Epithelial cell of prostate (primary cell): ENCODE measurements around the gene GFAP.

Experiments
- DNase-seq: peaks from one replicate; pipeline ENCODE4 v3.0.0-alpha.2; 2011; ENCODE audit warnings: low read depth, low spot score
- H3K27ac ChIP-seq: fragments of 450-650 bp; 2 replicates; pipeline ENCODE4 v1.5.1; 2017; ENCODE audit warnings: mild to moderate bottlenecking

The GFAP gene

GRCh38 chr17:44932096-44932786, 16.9 kb upstream of the GFAP start:
- H3K27ac ChIP-seq: no peak overlapping the region
- no peak for DNase-seq

GRCh38 chr17:44931376-44931775, 16.1 kb upstream of the GFAP start:
- H3K27ac ChIP-seq: no peak overlapping the region
- no peak for DNase-seq

GRCh38 chr17:44930667-44931066, 15.4 kb upstream of the GFAP start:
- DNase-seq: no peak
- H3K27ac ChIP-seq: no peak overlapping the region

GRCh38 chr17:44928950-44929720, 13.8 kb upstream of the GFAP start:
- DNase-seq: no peak
- H3K27ac ChIP-seq: no peak overlapping the region

- no peak for DNase-seq
- no peak overlapping the region for H3K27ac ChIP-seq
These were observed 12.8 kb upstream of the GFAP start for GRCh38 chr17:44928136-44928535.

- no peak overlapping the region for H3K27ac ChIP-seq
- DNase-seq: no peak
These were observed 12.4 kb upstream of the GFAP start for GRCh38 chr17:44927696-44928095.

GRCh38 chr17:44926821-44927525, 11.7 kb upstream of the GFAP start:
- DNase-seq: no peak

GRCh38 chr17:44925731-44926697, 10.7 kb upstream of the GFAP start:
- no peak for DNase-seq
- no peak overlapping the region for H3K27ac ChIP-seq

More at GRCh38 chr17:44926821-44927525, 11.7 kb upstream of the GFAP start:
- no peak overlapping the region for H3K27ac ChIP-seq

- no peak for DNase-seq
- H3K27ac ChIP-seq: no peak overlapping the region
These were observed 8.8 kb upstream of the GFAP start for GRCh38 chr17:44924107-44924544.

GRCh38 chr17:44922746-44923470, 7.6 kb upstream of the GFAP start:
- H3K27ac ChIP-seq: no peak overlapping the region
- no peak for DNase-seq

GRCh38 chr17:44922136-44922535, 6.8 kb upstream of the GFAP start:
- DNase-seq: no peak
- no peak overlapping the region for H3K27ac ChIP-seq

GRCh38 chr17:44921122-44921882, 6.0 kb upstream of the GFAP start:
- DNase-seq: no peak

GRCh38 chr17:44920565-44920940, 5.3 kb upstream of the GFAP start:
- no peak overlapping the region for H3K27ac ChIP-seq

More at GRCh38 chr17:44921122-44921882, 6.0 kb upstream of the GFAP start:
- H3K27ac ChIP-seq: no peak overlapping the region

GRCh38 chr17:44919885-44920564, 4.7 kb upstream of the GFAP start:
- no peak for DNase-seq
- no peak overlapping the region for H3K27ac ChIP-seq

More at GRCh38 chr17:44920565-44920940, 5.3 kb upstream of the GFAP start:
- no peak for DNase-seq

GRCh38 chr17:44919411-44919810, 4.1 kb upstream of the GFAP start:
- no peak overlapping the region for H3K27ac ChIP-seq
- no peak for DNase-seq

- DNase-seq: no peak
These were observed 2.7 kb upstream of the GFAP start for GRCh38 chr17:44918006-44918405.

GRCh38 chr17:44917456-44917855, 2.2 kb upstream of the GFAP start:
- no peak for DNase-seq
- peak overlapping the region; percentile 31 for H3K27ac ChIP-seq

More at GRCh38 chr17:44918006-44918405, 2.7 kb upstream of the GFAP start:
- peak overlapping the region; percentile 31 for H3K27ac ChIP-seq

GRCh38 chr17:44916781-44917241, 1.5 kb upstream of the GFAP start:
- DNase-seq: no peak

More at GRCh38 chr17:44916781-44917241, 1.5 kb upstream of the GFAP start:
- H3K27ac ChIP-seq: no peak overlapping the region
